C1 segment of cervical spinal cord (tissue), 14 donors: ENCODE measurements around the gene KRT13.
"Not testable (repeated sequence)": the region's sequence is repeated elsewhere in the genome, so short reads cannot be mapped to it uniquely, and the experiment has no call there.

Source experiments
- DNase-seq, 14 donors: peaks; one replicate each; lab custom pipeline; 2025; lab: John Stamatoyannopoulos, UW

KRT13 gene

GRCh38 chr17:41505007-41505808 is at the start of gene KRT13:
Gene KRT13, minus strand, starts transcription at chr17:41505612. Its CDS starts 62 bp downstream, at chr17:41505550.
- DNase-seq: no peak

GRCh38 chr17:41553987-41554680 is 48.7 kb upstream of the KRT13 start:
- DNase-seq: no peak

- DNase-seq: no peak
Observed at GRCh38 chr17:41553176-41553575, 47.8 kb upstream of the KRT13 start.

- DNase-seq: no peak
Observed at GRCh38 chr17:41552455-41552854, 47.0 kb upstream of the KRT13 start.

GRCh38 chr17:41551365-41551764 is 46.0 kb upstream of the KRT13 start:
- no peak for DNase-seq

- no peak for DNase-seq
Observed at GRCh38 chr17:41549596-41550039, 44.2 kb upstream of the KRT13 start.

- DNase-seq: peak in 13 of 14 donors; percentile 23 to 63 (median 39)
Observed at GRCh38 chr17:41548844-41549595, 43.6 kb upstream of the KRT13 start.

- peak in 2 of 14 donors; percentile 8 to 27 for DNase-seq
Observed at GRCh38 chr17:41547921-41548843, 42.8 kb upstream of the KRT13 start.

- DNase-seq: no peak
Observed at GRCh38 chr17:41547378-41547841, 42.0 kb upstream of the KRT13 start.

- no peak for DNase-seq
Observed at GRCh38 chr17:41546819-41547218, 41.4 kb upstream of the KRT13 start.

GRCh38 chr17:41545829-41546410 is 40.5 kb upstream of the KRT13 start:
- no peak for DNase-seq

- no peak for DNase-seq
Observed at GRCh38 chr17:41544935-41545334, 39.5 kb upstream of the KRT13 start.

- no peak for DNase-seq
Observed at GRCh38 chr17:41544491-41544892, 39.1 kb upstream of the KRT13 start.

GRCh38 chr17:41542786-41543185 is 37.4 kb upstream of the KRT13 start:
- DNase-seq: not testable (repeated sequence)

- no peak for DNase-seq
Observed at GRCh38 chr17:41542357-41542756, 36.9 kb upstream of the KRT13 start.

GRCh38 chr17:41540921-41541625 is 35.7 kb upstream of the KRT13 start:
- DNase-seq: no peak

- no peak for DNase-seq
Observed at GRCh38 chr17:41539979-41540701, 34.7 kb upstream of the KRT13 start.

GRCh38 chr17:41539071-41539492 is 33.7 kb upstream of the KRT13 start:
- DNase-seq: no peak

GRCh38 chr17:41538565-41538991 is 33.2 kb upstream of the KRT13 start:
- no peak for DNase-seq
